Skeletal muscle tissue (tissue), 4 donors: ENCODE results near the gene ZNF12. TPM values are rescaled to one million over a fixed set of nuclear protein-coding genes. Genes with fewer than 3 reads are reported as not detected.

Experiments used
- H3K27ac ChIP-seq: one replicate; pipeline ENCODE4 v1.7.0; 2013; ENCODE audit warnings: mild to moderate bottlenecking, low read depth, low read length, inconsistent platforms
- H3K27me3 ChIP-seq, 3 donors: one replicate each; pipeline ENCODE4 v1.7.0; 2013; ENCODE audit warnings: low read length in 3 of 3; ENCODE audit not compliant: control insufficient read depth in 3 of 3, insufficient read depth in 3 of 3
- H3K36me3 ChIP-seq, 3 donors: one replicate each; pipeline ENCODE4 v1.7.0; 2013; ENCODE audit warnings: low read length in 3 of 3; ENCODE audit not compliant: control insufficient read depth in 3 of 3, insufficient read depth in 3 of 3
- H3K4me1 ChIP-seq, 3 donors: one replicate each; pipeline ENCODE4 v1.7.0; 2013; ENCODE audit warnings: low read length in 3 of 3, mild to moderate bottlenecking in 3 of 3; ENCODE audit not compliant: control insufficient read depth in 3 of 3, insufficient read depth in 3 of 3
- H3K4me3 ChIP-seq, 3 donors: one replicate each; pipeline ENCODE4 v1.7.0; 2013; ENCODE audit warnings: low read length in 3 of 3
- H3K9ac ChIP-seq, 3 donors: one replicate each; pipeline ENCODE4 v1.7.0; 2013; ENCODE audit warnings: low read length in 3 of 3, mild to moderate bottlenecking in 3 of 3, moderate library complexity in 2 of 3, low read depth in 1 of 3
- H3K9me3 ChIP-seq, 3 donors: one replicate each; pipeline ENCODE4 v1.7.0; 2013; ENCODE audit warnings: low read length in 3 of 3; ENCODE audit not compliant: control insufficient read depth in 3 of 3
- total RNA-seq: library from RNA; depleted of rRNA; stranded (reverse); fragments of >200 nt; gene quantifications from one replicate; pipeline ENCODE4 v1.2.3, GENCODE V29; 2014
- donor health status: Osteomylitis.

Gene ZNF12
- total RNA-seq, 1 donor from 2014 or later: 17.7 TPM

- no peak overlapping the region for H3K27ac ChIP-seq
- no peak overlapping the region for H3K9ac ChIP-seq
- no peak overlapping the region for H3K4me3 ChIP-seq
- H3K9me3 ChIP-seq: no peaks in the 10 kb centered on the region
- H3K27me3 ChIP-seq: no peaks in the 10 kb centered on the region
- H3K4me1 ChIP-seq: no peaks in the 10 kb centered on the region
- H3K36me3 ChIP-seq: peaks cover 32 to 53% (median 50%) of the 10 kb centered on the region in 3 donors
Observed at GRCh38 chr7:6649241-6649961, 57.3 kb downstream of the ZNF12 start.

DNA sequence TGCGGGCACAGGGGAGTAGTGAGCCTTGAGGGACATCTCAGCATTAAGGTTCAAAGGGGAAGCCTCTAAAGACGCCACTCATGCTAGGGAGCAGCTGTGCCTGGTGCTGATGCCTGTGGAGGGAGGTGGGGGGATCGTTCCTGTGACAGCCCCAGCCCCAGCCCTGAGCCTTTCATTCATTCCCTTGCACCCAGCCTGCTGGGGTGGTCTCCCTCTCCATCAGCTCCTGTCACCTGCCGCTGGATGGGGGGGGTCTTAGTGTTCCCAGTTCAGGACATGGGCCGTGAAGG lies 58.0 kb downstream of the ZNF12 start:
- no peaks in the 10 kb centered on the region for H3K27me3 ChIP-seq
- no peak overlapping the region for H3K9ac ChIP-seq
- no peak overlapping the region for H3K4me3 ChIP-seq
- H3K4me1 ChIP-seq: no peaks in the 10 kb centered on the region
- no peak overlapping the region for H3K27ac ChIP-seq
- H3K9me3 ChIP-seq: no peaks in the 10 kb centered on the region
- peaks cover 34 to 58% (median 51%) of the 10 kb centered on the region in 3 donors for H3K36me3 ChIP-seq

GRCh38 chr7:6648066-6648814 lies 58.5 kb downstream of the ZNF12 start:
- Histone ChIP-seq H3K4me3 (no peak overlapping the region), H3K27me3 (no peaks in the 10 kb centered on the region), H3K9ac (no peak overlapping the region), H3K9me3 (no peaks in the 10 kb centered on the region), H3K4me1 (no peaks in the 10 kb centered on the region), H3K36me3 (peaks cover 38 to 63% (median 56%) of the 10 kb centered on the region in 3 donors), H3K27ac (no peak overlapping the region)

- H3K36me3 ChIP-seq: peaks cover 39 to 68% (median 57%) of the 10 kb centered on the region in 3 donors
Observed at GRCh38 chr7:6647541-6647940, 59.2 kb downstream of the ZNF12 start.

DNA sequence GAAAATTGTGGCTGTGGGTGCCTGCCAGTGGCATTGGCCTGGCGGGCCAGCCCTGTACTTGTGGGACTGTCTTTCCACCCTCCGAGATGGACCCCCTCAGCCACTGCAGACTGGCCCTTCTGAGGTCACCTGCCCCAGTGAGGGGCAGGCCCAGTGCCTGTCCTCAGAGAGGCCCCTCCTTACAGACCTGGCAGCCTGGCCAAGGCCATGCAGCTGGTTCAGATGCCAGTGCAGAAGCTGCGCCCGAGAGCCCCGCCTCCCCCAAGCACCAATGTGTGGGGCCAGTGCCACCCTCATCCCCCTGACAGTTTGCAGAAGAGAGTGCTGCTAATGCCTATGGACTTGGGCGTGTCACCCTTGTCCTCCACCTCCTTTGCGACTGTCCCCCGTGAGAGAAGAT lies 59.7 kb downstream of the ZNF12 start:
- Histone ChIP-seq H3K27me3 (no peaks in the 10 kb centered on the region), H3K36me3 (peaks cover 39 to 69% (median 57%) of the 10 kb centered on the region in 3 donors)

More at GRCh38 chr7:6647541-6647940, 59.2 kb downstream of the ZNF12 start:
- Histone ChIP-seq H3K4me1 (no peaks in the 10 kb centered on the region), H3K27ac (no peak overlapping the region), H3K27me3 (no peaks in the 10 kb centered on the region), H3K9me3 (no peaks in the 10 kb centered on the region), H3K9ac (no peak overlapping the region), H3K4me3 (no peak overlapping the region)

DNA sequence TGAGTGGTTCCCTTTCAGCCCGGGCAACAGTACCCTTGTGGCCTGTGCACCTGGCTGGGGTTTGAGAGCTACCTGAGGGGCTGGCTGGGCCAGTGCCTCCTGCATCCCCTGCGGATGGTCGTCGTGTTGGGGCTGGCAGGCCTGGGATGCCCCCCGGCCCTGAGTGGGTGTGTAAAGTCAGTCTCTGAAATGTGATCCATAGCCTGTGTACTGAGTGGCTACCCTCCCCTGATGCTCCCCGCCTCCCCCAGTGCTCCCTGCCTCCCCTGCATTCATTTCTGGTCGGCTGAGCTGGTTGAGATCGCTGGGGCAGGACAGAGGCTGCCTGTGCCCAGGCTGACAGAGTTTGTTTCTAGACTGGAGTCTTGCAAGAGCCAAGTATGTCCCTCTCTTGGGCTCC lies 60.3 kb downstream of the ZNF12 start:
- Histone ChIP-seq H3K36me3 (peaks cover 43 to 70% (median 58%) of the 10 kb centered on the region in 3 donors), H3K9ac (no peak overlapping the region), H3K4me3 (no peak overlapping the region), H3K9me3 (no peaks in the 10 kb centered on the region), H3K4me1 (no peaks in the 10 kb centered on the region), H3K27me3 (no peaks in the 10 kb centered on the region), H3K27ac (no peak overlapping the region)

More for the DNA sequence above, 59.7 kb downstream of the ZNF12 start:
- no peak overlapping the region for H3K9ac ChIP-seq
- H3K4me1 ChIP-seq: no peaks in the 10 kb centered on the region
- no peaks in the 10 kb centered on the region for H3K9me3 ChIP-seq
- no peak overlapping the region for H3K4me3 ChIP-seq
- no peak overlapping the region for H3K27ac ChIP-seq

- Histone ChIP-seq H3K4me3 (no peak overlapping the region), H3K36me3 (peaks cover 46 to 66% (median 61%) of the 10 kb centered on the region in 3 donors), H3K27ac (no peak overlapping the region), H3K9ac (no peak overlapping the region), H3K4me1 (no peaks in the 10 kb centered on the region), H3K27me3 (no peaks in the 10 kb centered on the region), H3K9me3 (no peaks in the 10 kb centered on the region)
Observed at GRCh38 chr7:6644728-6645127, 62.0 kb downstream of the ZNF12 start.

GRCh38 chr7:6643915-6644625 lies 62.7 kb downstream of the ZNF12 start:
- Histone ChIP-seq H3K36me3 (peaks cover 49 to 64% (median 64%) of the 10 kb centered on the region in 3 donors), H3K9me3 (no peaks in the 10 kb centered on the region), H3K27me3 (no peaks in the 10 kb centered on the region), H3K9ac (no peak overlapping the region), H3K4me1 (peaks cover 0 to 5% (median 0%) of the 10 kb centered on the region in 3 donors), H3K27ac (no peak overlapping the region), H3K4me3 (no peak overlapping the region)

DNA sequence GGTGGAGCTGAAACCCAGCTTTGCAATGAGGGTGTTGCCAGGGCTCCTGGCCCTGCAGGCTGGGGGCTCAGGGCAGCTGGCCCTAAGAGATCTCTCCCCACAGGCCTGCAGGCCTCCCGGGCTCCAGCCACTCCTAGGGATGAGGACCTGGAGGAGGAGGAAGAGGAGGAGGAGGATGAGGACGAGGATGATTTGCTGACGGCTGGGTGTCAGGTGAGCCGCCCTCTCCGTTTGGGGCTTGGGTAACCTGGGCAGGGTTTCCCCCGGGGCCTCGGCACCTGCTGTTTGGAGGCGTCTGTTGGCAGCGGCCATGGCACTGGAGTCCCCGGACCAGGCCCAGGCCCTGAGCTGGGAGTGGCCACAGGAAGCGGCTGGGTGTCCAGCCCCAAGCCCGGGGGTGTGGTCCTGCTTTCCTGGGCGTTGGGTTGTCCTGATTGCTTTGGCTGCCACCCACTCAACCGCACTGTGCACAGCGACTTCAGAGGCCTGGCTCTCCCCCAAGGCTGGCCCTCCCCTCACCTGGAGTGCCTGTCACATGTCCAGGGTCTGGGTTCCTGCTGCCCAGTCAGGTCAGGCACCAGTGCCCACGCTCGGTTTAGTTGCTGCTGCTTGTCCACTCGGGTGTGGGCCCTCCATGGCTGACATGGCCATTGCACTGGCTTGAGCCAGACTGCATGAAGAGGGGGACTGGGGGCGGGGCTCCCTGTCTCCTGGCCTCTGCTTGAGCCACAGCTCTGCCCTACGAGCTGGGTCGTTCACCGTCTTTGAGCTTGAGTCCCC lies 63.7 kb downstream of the ZNF12 start:
- Histone ChIP-seq H3K9ac (no peak overlapping the region), H3K27ac (no peak overlapping the region), H3K27me3 (no peaks in the 10 kb centered on the region), H3K4me1 (peaks cover 5 to 15% (median 6%) of the 10 kb centered on the region in 3 donors), H3K9me3 (no peaks in the 10 kb centered on the region), H3K4me3 (no peak overlapping the region), H3K36me3 (peaks cover 49 to 63% (median 56%) of the 10 kb centered on the region in 3 donors)
